CD4-positive, alpha-beta T cell treated with Interleukin-17A for 4 hours (primary cell): ENCODE measurements around the gene RHBDD2.
A peak's percentile ranks its signal among the peaks of the same experiment; 100 is the strongest.
"Not testable (repeated sequence)": the region's sequence is repeated elsewhere in the genome, so short reads cannot be mapped to it uniquely, and the experiment has no call there.

Source experiments
- DNase-seq: peaks from one replicate; pipeline ENCODE4 v3.0.0-alpha.2; 2020; ENCODE audit warnings: mixed read lengths

The RHBDD2 gene

GRCh38 chr7:75866489-75867389, 12.1 kb upstream of the RHBDD2 start:
- peak; percentile 62 for DNase-seq

- DNase-seq, result no peak
Measured at GRCh38 chr7:75867390-75867717, 11.5 kb upstream of the RHBDD2 start.

- no peak for DNase-seq
Measured at GRCh38 chr7:75868153-75868552, 10.7 kb upstream of the RHBDD2 start.

- no peak for DNase-seq
Measured at GRCh38 chr7:75869776-75870379, 9.0 kb upstream of the RHBDD2 start.

- DNase-seq, result no peak
Measured at GRCh38 chr7:75870557-75871161, 8.2 kb upstream of the RHBDD2 start.

- DNase-seq, result no peak
Measured at GRCh38 chr7:75872073-75872782, 6.6 kb upstream of the RHBDD2 start.

GRCh38 chr7:75874180-75874579, 4.7 kb upstream of the RHBDD2 start:
- DNase-seq, result not testable (repeated sequence)

- no peak for DNase-seq
Measured at GRCh38 chr7:75875113-75876080, 3.4 kb upstream of the RHBDD2 start.

GRCh38 chr7:75876126-75876881, 2.5 kb upstream of the RHBDD2 start:
- no peak for DNase-seq

GRCh38 chr7:75878312-75878768, 494 bp upstream of the RHBDD2 start:
- DNase-seq, result no peak

- DNase-seq, result peak; percentile 42
Measured at GRCh38 chr7:75879771-75880184, 944 bp downstream of the RHBDD2 start.

- no peak for DNase-seq
Measured at GRCh38 chr7:75880242-75880641, 1.4 kb downstream of the RHBDD2 start.

- DNase-seq, result no peak
Measured at GRCh38 chr7:75881436-75882095, 2.7 kb downstream of the RHBDD2 start.

GRCh38 chr7:75883265-75883824, 4.5 kb downstream of the RHBDD2 start:
- DNase-seq, result not testable (repeated sequence)

- DNase-seq, result no peak
Measured at GRCh38 chr7:75884476-75884875, 5.6 kb downstream of the RHBDD2 start.

- DNase-seq, result no peak
Measured at GRCh38 chr7:75885036-75885435, 6.2 kb downstream of the RHBDD2 start.

- DNase-seq, result no peak
Measured at GRCh38 chr7:75887669-75888369, 9.0 kb downstream of the RHBDD2 start.

- no peak for DNase-seq
Measured at GRCh38 chr7:75888464-75889222, 9.8 kb downstream of the RHBDD2 start.
